K562 (cell line): Measurements from ENCODE around the gene LARP7.

Experiments
- CTCF ChIP-seq, 3 experiments: IDR thresholded peaks in 2 of 3; conservative IDR thresholded peaks in 1 of 3; 2 replicates each; pipeline ENCODE4 v1.5.1; 2011 to 2012; ENCODE audit warnings: low read length in 3 of 3, mild to moderate bottlenecking in 3 of 3, control low read depth in 2 of 3, improper control_type of control experiment in 1 of 3, inconsistent platforms in 1 of 3, low read depth in 1 of 3, mixed read lengths in 1 of 3, moderate library complexity in 1 of 3; ENCODE audit not compliant: insufficient read depth in 2 of 3
- ETV6 ChIP-seq, 3 experiments: fragments of 150-350 bp in 1 of 3; sonication (generic) in 1 of 3; formaldehyde crosslinking in 1 of 3; IDR thresholded peaks; 2 replicates each; pipeline versions ENCODE4 v1.6.1 to v1.8.0; 2014 to 2022; ENCODE audit warnings: borderline replicate concordance in 2 of 3, low read depth in 2 of 3, antibody characterized with exemption in 1 of 3, low read length in 1 of 3, mild to moderate bottlenecking in 1 of 3, missing genetic modification reagents in 1 of 3
- MAFK ChIP-seq: IDR thresholded peaks from 2 replicates; pipeline ENCODE4 v1.6.1; 2011; ENCODE audit warnings: low read length, improper control_type of control experiment
- TBL1XR1 ChIP-seq, 2 experiments: IDR thresholded peaks; 2 replicates each; pipeline ENCODE4 v1.6.1; 2012; ENCODE audit warnings: improper control_type of control experiment in 2 of 2, low read length in 2 of 2, mild to moderate bottlenecking in 1 of 2
- ZNF224 ChIP-seq: sonication (generic); formaldehyde crosslinking; IDR thresholded peaks from 2 replicates; pipeline ENCODE4 v1.8.0; 2022; ENCODE audit warnings: mild to moderate bottlenecking, missing genetic modification reagents
- ZNF253 ChIP-seq: fragments of 250-450 bp; sonication (Bioruptor Pico); conservative IDR thresholded peaks from 2 replicates; pipeline ENCODE4 v1.6.1; 2021; ENCODE audit warnings: mild to moderate bottlenecking
- ZNF408 ChIP-seq: fragments of 250-450 bp; sonication (Bioruptor Pico); IDR thresholded peaks from 2 replicates; pipeline ENCODE4 v1.4.0; 2020; ENCODE audit warnings: low read depth, mild to moderate bottlenecking, moderate library complexity
- TF ChIP-seq, protein P1 (sequence below): IDR thresholded peaks from 2 replicates; pipeline ENCODE4 v1.6.1; 2012; ENCODE audit warnings: low read depth, low read length, improper control_type of control experiment, borderline replicate concordance

DNA sequence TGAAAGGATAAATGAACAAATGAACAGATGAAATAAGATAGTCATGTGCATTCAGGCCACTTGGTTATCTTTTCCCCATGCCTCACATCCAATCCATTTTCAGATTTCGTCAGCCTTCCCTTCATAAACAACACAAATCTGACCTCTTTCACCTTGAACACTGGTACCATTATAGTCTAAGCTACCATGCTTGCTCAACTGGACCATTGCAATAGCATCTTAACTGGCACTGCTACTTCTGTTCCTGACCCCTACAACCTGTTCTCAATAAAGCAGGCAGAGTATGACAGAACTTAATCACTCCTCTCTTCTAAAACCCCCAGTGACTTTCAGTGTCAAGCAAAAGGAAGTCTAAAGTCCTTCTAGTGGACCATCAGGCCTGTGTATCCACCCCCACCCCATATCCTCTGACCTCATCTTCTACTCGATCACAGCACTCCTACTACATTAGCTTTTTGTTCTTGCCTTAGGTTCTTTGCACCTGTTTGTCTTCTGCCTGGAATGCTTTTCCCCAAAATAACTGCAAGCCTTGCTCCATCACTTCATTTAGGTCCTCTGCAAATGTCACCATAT lies 40.7 kb downstream of the LARP7 start:
- no peak for TF ChIP-seq ZNF253 (CRISPR knock-in tag)
- no peak for TF ChIP-seq TBL1XR1 (IDR thresholded peaks at IDR 0.05; ENCODE audit: low read length in 2 of 2)
- no peak for TF ChIP-seq ETV6 (IDR thresholded peaks at IDR 0.05; ENCODE audit: borderline replicate concordance in 1 of 2, low read depth in 2 of 2, low read length in 1 of 2)
- no peak for TF ChIP-seq ETV6 (CRISPR knock-in tag; IDR thresholded peaks at IDR 0.05; ENCODE audit: borderline replicate concordance)
- no peak for TF ChIP-seq ZNF408
- no peak for TF ChIP-seq ZNF224 (CRISPR knock-in tag)
- TF ChIP-seq MAFK, result no peak
- no peak for TF ChIP-seq CTCF (IDR thresholded peaks at IDR 0.05 in 2 of 3, conservative IDR thresholded peaks at IDR 0.05 in 1 of 3; ENCODE audit: insufficient read depth in 2 of 3, low read depth in 1 of 3, low read length in 3 of 3)
- TF ChIP-seq, protein P1, sequence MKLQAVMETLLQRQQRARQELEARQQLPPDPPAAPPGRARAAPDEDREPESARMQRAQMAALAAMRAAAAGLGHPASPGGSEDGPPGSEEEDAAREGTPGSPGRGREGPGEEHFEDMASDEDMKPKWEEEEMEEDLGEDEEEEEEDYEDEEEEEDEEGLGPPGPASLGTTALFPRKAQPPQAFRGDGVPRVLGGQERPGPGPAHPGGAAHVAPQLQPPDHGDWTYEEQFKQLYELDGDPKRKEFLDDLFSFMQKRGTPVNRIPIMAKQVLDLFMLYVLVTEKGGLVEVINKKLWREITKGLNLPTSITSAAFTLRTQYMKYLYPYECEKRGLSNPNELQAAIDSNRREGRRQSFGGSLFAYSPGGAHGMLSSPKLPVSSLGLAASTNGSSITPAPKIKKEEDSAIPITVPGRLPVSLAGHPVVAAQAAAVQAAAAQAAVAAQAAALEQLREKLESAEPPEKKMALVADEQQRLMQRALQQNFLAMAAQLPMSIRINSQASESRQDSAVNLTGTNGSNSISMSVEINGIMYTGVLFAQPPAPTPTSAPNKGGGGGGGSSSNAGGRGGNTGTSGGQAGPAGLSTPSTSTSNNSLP, result no peak
